Astrocyte of the hippocampus (primary cell): ENCODE data around the gene TXNRD2.
"Not testable (repeated sequence)": the region's sequence is repeated elsewhere in the genome, so short reads cannot be mapped to it uniquely, and the experiment has no call there.

Source experiments
- DNase-seq: peaks from one replicate; pipeline ENCODE4 v3.0.0; 2011; ENCODE audit warnings: low read depth, low spot score

Gene TXNRD2

GRCh38 chr22:19844377-19845053, 97.1 kb downstream of the TXNRD2 start:
- peak; percentile 70 for DNase-seq

- DNase-seq, result no peak
Measured at GRCh38 chr22:19843857-19844376, 97.7 kb downstream of the TXNRD2 start.

GRCh38 chr22:19843107-19843856, 98.3 kb downstream of the TXNRD2 start:
- peak; percentile 42 for DNase-seq

GRCh38 chr22:19842393-19843106, 99.1 kb downstream of the TXNRD2 start:
- no peak for DNase-seq

- no peak for DNase-seq
Measured at GRCh38 chr22:19841641-19842392, 99.8 kb downstream of the TXNRD2 start.

- no peak for DNase-seq
Measured at GRCh38 chr22:19840955-19841640, 100.5 kb downstream of the TXNRD2 start.

- no peak for DNase-seq
Measured at GRCh38 chr22:19840059-19840458, 101.6 kb downstream of the TXNRD2 start.

- DNase-seq, result no peak
Measured at GRCh38 chr22:19837915-19838314, 103.7 kb downstream of the TXNRD2 start.

- DNase-seq, result no peak
Measured at GRCh38 chr22:19836512-19836911, 105.1 kb downstream of the TXNRD2 start.

GRCh38 chr22:19834599-19834998, 107.0 kb downstream of the TXNRD2 start:
- DNase-seq, result no peak

- not testable (repeated sequence) for DNase-seq
Measured at GRCh38 chr22:19833327-19833726, 108.3 kb downstream of the TXNRD2 start.

GRCh38 chr22:19832476-19833108, 109.0 kb downstream of the TXNRD2 start:
- DNase-seq, result no peak

GRCh38 chr22:19831979-19832378, 109.6 kb downstream of the TXNRD2 start:
- not testable (repeated sequence) for DNase-seq

GRCh38 chr22:19831016-19831415, 110.6 kb downstream of the TXNRD2 start:
- DNase-seq, result no peak

- no peak for DNase-seq
Measured at GRCh38 chr22:19828035-19828401, 113.6 kb downstream of the TXNRD2 start.

GRCh38 chr22:19827341-19828034, 114.1 kb downstream of the TXNRD2 start:
- no peak for DNase-seq

- no peak for DNase-seq
Measured at GRCh38 chr22:19826619-19826950, 115.0 kb downstream of the TXNRD2 start.

GRCh38 chr22:19825904-19826618, 115.6 kb downstream of the TXNRD2 start:
- no peak for DNase-seq
